Measurements from ENCODE around the gene VCAN. TPM values are rescaled to one million over a fixed set of nuclear protein-coding genes. Genes with fewer than 3 reads are reported as not detected.

VCAN gene
- total RNA-seq, 1 donor = 1,493 TPM

GRCh38 chr5:83507431-83507830 lies 35.9 kb downstream of the VCAN start:
- peak; percentile 16 for DNase-seq (ENCODE audit: low read depth)
- H3K4me3 ChIP-seq (ENCODE audit: low read depth, low read length) = no peak overlapping the region
- TF ChIP-seq CTCF (IDR thresholded peaks at IDR 0.05; ENCODE audit: insufficient read depth, low read length) = no peak

- no peak for TF ChIP-seq CTCF (IDR thresholded peaks at IDR 0.05; ENCODE audit: insufficient read depth, low read length)
- no peak overlapping the region for H3K4me3 ChIP-seq (ENCODE audit: low read depth, low read length)
- peak; percentile 91 for DNase-seq (ENCODE audit: low read depth)
Measured at GRCh38 chr5:83509540-83509939, 38.0 kb downstream of the VCAN start.

GRCh38 chr5:83510260-83510659 lies 38.7 kb downstream of the VCAN start:
- peak; percentile 72 for DNase-seq (ENCODE audit: low read depth)
- H3K4me3 ChIP-seq (ENCODE audit: low read depth, low read length) = no peak overlapping the region
- TF ChIP-seq CTCF (IDR thresholded peaks at IDR 0.05; ENCODE audit: insufficient read depth, low read length) = no peak

DNA sequence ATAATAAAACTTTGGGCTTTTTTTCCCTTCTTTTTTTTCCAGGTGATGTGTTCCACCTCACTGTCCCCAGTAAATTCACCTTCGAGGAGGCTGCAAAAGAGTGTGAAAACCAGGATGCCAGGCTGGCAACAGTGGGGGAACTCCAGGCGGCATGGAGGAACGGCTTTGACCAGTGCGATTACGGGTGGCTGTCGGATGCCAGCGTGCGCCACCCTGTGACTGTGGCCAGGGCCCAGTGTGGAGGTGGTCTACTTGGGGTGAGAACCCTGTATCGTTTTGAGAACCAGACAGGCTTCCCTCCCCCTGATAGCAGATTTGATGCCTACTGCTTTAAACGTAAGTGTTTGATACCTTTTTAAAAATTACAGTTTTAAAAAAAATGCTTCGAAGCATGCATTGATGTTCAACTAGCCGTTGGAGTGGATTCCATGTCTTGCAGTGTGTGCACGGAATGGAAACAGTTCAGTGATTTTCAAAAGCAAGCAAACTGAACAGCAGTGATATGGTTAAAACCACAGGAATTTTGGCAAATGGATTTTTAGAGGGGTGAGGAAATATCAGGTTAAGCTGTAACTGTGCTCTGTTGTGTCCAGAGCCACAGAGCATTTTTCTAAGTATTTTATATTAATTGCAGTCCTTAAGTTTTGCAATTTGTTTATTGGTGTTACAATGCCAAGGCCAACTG lies 40.7 kb downstream of the VCAN start:
- peak; percentile 34 for DNase-seq (ENCODE audit: low read depth)
- H3K4me3 ChIP-seq (ENCODE audit: low read depth, low read length) = no peak overlapping the region
- TF ChIP-seq CTCF (IDR thresholded peaks at IDR 0.05; ENCODE audit: insufficient read depth, low read length) = no peak

GRCh38 chr5:83513081-83513480 lies 41.5 kb downstream of the VCAN start:
- TF ChIP-seq CTCF (IDR thresholded peaks at IDR 0.05; ENCODE audit: insufficient read depth, low read length) = no peak
- H3K4me3 ChIP-seq (ENCODE audit: low read depth, low read length) = no peak overlapping the region
- no peak for DNase-seq (ENCODE audit: low read depth)

DNA sequence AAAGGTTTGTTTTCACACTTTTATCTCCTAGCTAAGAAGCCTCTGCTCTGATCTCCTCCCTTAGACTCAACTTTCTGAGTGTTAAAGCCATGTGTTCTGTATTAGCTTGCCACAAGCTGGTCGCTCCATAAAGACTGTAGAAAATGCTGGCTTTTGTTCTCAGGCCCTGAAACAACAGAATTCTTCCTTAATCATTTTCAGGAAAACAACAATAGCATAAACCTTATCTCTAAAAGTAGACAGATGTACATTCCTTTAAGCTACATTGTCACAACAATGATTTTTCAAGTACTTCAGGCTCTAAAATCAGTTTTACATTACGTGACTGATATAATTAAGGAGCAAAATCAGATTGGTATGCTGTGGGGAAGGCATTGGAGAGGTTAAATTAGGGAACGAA lies 41.9 kb downstream of the VCAN start:
- peak; percentile 47 for DNase-seq (ENCODE audit: low read depth)
- no peak for TF ChIP-seq CTCF (IDR thresholded peaks at IDR 0.05; ENCODE audit: insufficient read depth, low read length)
- H3K4me3 ChIP-seq (ENCODE audit: low read depth, low read length) = no peak overlapping the region

GRCh38 chr5:83516377-83516776 lies 44.8 kb downstream of the VCAN start:
- H3K4me3 ChIP-seq (ENCODE audit: low read depth, low read length) = no peak overlapping the region
- TF ChIP-seq CTCF (IDR thresholded peaks at IDR 0.05; ENCODE audit: insufficient read depth, low read length) = no peak
- peak; percentile 49 for DNase-seq (ENCODE audit: low read depth)

Measured in fibroblast of the aortic adventitia (primary cell).